GM18519 (cell line): ENCODE results near the gene SREBF2.

Experiments
- ATAC-seq: cut with Tn5 transposase; IDR thresholded peaks from one replicate; pipeline ENCODE4 v1.9.1; 2021; ENCODE audit warnings: mild to moderate bottlenecking, moderate library complexity; ENCODE audit not compliant: unreplicated experiment, low FRiP score

Gene SREBF2

DNA sequence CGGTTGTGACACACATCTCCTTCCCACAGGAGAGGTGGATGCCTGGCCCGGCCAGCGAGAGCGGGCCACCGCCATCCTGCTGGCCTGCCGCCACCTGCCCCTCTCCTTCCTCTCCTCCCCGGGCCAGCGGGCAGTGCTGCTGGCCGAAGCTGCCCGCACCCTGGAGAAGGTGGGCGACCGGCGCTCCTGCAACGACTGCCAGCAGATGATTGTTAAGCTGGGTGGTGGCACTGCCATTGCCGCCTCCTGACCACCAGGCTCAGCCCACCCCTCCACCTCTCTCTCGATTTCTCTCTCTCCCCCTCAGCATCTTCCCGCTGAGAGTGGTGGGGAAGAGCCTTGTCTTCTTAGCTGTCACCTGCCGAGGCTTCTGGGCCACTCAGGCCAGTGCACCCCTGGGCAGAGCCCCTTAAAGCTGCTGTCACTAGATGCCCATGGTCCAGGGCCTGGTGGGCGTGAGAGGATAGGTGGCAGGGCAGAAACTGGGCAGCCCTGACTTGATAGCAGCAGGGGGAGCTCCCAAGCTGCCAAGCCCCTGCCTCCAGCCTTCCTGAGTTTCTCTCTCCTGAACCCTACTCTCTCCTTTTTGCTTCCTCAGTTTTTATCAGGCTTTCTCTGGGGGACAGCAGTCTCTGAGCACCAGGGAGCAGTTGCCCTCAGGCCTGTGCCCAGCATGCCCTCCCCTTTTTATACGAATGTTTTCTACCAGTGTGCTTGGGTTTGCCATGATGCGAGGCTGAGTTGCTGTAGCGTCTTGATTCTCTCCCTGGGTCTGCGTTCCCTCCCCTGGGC is 72.7 kb downstream of the SREBF2 start:
- ATAC-seq, result no peak

DNA sequence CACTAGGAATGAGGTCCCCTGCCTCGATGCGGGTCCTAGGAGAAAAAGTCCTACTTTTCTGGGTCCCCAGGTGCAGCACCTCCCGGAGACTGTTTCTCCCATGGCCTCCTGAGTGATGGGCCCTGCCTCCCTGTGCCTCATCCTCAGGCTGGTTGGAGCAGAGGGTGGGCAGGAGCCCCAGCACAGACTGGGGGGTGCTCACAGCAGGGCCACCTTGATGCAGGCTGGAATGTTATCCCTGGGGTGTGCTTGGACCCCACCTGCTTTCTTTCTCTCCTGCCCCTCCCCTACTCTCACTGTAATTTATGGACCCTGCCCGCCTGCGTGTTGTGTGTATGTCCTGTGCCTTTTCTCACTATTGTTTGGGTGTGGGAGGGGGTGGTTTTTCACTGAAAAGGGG is 73.9 kb downstream of the SREBF2 start:
- ATAC-seq, result no peak

DNA sequence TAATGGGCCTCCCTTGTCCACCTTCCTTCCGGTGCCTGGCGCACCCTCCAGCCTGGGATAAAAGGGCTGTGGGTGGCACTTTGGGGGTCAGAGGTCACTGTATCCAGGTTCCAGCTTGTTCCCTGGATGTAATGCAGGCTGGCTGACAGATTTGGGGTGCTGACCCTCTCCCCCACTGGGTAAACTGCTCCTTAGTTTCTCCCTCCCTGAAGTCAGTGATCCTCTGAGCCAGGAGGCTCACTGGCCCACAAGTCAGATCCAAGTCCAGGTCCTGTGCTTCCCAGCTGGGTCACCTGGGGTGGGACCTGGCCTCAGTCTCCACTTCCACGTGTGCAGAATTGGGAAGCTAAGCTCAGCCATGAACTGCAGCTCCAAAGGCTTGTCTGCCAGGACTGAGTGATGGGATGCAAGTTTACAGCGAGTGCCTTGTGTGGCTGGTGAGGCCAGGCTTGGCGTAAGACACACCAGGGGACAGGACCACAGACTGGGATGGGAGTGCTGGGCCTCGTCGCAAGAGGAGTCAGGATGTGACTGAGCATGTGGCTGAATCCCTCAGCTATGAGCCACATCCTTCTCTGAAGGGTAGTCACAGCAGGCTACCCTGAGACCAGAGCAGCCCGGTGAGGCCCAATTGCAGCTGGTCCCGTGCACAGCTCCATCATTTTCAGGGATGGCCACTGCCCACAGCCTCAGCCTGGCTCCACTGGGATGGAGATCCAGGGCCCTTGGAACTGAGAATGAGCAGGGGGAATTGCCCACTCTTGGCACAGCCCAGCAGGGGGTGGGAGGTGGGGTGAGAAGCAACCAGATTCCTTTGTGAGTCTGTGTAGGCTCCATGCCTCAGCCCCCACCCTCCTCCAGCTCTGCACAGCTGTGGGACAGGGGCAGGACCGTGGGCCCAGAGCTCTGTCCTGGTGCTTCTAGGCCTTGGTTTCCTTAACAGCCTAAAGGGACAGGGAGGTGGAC is 74.8 kb downstream of the SREBF2 start:
- no peak for ATAC-seq

DNA sequence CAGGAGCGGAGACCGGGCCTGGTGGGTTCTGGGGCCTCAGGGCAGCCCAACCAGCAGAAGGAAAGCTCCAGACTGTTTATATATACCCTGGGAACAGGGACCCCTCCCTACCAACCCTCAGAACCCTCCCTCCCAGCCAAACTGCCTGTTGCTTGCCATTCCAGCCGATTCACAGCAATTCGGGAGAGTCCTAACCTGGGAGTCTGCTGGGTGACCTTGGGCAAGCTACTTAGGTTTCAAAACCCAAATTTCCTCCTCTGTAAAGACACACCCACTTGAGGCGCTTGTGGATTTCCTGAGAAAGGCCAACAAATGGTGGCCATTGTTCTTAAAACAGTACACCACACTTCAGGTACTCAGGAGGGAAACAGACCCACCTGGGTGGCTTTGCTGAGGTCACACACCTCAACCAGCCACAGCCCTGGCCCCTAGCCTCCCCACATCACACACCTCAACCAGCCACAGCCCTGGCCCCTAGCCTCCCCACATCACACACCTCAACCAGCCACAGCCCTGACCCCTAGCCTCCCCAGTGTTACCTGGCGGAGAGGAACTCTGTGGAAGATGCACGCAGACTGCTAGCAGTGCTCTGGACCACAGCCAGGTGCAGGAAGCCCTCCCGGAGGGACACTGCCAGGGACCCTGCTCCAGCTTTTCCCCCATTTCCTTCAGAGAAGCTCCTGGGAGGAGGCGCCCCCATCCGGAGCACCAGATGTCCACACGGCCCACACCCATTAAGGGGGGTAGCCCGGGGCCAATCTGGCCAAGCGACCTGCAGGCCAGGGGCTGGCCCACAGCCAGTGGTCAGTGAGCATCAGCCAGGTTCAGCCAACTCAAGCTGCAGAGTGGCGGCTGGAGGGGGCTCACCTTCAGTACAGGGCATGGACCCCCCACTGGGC is 75.8 kb downstream of the SREBF2 start:
- no peak for ATAC-seq

DNA sequence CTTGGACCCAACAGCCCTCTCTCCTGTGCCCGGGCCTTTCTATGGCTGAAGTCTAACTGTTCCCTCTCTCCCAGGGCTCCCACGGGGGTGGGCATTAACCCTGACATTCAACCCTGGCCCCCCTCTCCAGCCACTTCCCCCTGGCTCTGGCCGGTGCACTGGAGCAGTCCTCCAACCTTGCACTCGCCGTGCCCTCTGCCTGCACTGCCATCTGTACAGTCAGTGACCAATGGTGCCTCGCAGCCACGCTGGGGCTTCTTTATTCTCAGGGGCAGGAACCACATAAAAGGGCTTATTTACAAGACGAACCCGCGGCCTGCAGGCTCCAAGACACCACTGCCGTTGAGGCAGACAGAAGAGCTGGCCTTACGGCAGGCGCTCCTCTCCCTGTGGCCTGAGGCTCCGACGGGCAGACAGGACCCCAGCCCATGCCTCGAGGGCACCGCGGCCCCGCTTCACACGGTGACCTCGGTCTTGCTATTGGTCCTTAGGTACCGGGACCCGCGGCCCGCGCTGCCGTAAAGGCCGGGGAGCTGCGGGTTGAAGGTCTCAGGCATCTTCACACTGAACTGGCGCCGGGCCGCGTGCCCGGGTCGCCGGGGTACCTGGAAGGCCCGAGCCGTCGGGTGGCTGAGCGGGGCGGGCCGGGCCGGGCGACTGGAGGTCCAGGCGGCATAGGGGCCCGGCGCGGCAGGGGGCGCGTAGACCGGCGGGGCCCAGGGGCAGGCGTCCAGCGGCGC is 76.6 kb downstream of the SREBF2 start:
- no peak for ATAC-seq

DNA sequence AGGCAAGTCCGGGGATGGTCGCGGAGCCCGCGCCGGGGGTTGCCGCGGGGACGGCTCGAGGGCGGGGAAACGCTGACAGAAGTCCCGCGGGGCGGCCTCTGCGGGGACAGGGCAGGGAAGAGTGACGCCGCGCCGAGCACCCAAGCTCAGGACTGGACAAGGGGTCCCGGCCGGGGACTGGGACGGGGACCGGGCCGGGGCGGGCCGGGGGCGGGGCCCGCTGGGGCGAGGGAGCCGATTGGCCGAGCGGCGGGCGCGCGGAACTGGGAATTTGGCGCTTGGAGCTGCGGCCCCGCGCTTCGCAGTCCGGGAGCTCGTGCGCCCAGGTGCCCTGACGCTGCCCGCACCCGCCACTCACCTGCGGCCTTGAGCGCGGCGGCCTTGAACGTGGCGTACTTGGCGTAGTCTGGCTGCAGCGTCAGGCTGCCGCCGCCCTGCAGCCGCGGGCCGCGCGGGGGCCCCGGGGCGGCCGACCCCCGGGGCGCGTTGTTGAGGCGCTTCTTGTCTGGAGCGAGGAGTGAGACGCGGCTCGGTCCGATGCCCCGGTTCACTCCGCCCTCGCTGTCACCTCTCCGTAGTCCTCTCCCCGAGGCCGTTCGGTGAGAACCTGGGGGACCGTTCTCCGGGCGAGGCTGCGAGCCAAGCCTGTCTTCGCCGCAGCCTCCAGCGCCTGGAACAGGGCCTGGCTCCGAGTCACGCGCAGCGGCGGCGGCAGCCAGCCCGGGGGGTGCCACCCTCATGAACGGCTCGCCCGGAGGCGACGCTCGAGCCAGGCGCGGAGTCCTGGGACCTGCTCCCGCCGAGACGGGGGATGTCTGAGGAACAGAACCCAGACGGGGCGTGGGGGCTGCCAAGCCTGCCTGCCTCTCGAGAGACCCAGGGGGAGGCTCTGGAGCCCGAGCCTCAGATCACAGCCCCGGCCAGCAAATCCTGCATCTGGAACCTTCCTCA is 77.4 kb downstream of the SREBF2 start:
- no peak for ATAC-seq

DNA sequence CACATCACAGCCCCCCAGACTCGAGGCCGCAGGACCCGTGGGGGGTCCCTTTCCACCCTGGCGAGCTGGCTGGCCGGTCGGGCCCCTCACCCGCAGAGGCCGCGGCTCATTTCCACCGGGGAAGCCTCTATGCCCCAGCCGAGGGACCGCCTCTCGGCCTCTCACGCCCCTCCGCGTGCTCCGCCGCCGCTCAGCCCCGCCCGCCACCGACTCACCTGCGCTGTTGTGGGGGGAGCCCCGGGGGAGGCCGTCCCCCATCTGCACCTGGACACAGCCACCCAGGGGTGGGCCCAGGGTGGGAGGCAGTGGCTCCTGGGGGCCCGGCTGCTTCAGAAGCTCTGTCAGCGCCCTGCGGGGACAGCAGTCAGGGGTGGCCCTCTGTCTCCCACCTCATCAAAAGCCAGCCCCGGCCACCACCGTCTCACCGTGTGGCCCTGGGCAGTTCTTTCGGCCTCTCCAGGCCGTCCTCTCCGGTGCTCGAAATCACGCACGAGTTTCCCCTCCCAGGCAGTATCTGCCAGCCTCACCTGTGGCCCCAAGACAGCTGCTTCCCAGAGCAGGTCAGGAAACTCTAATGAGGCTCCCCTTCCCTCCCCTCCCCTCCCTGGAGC is 78.2 kb downstream of the SREBF2 start:
- no peak for ATAC-seq

DNA sequence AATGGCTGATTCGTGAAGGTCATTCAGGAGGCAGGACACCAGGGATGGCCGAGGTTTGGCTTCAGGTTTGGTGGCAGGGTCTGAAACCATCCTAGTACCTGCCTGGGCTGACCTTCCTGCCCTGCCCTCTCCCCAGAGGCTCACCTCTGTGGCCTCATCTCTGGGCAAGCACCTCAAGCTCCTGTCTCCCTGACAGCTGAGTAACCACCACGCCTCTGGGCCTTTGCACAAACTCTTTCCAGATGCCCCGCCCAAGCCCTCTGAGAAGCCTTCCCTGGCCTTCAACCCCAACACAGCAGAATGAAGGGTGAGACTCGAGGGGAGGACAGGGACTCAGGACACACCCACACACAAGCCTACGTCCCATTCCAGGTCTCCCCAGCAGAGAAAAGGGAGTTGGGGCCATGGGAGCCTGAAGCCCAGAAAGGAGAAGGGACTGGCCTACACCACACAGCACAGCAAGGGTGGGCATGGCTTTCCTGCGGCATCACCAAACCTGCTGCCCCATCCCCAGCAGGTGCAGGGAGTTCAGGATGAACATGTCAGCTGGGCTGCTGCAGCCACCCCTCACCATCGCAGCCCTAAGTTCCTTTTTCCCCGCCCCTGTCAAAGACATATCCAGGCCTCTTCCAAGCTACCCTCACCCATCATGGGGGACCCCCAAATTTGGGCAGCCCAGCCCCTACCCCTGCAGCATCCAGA is 79.6 kb downstream of the SREBF2 start:
- ATAC-seq, result no peak

DNA sequence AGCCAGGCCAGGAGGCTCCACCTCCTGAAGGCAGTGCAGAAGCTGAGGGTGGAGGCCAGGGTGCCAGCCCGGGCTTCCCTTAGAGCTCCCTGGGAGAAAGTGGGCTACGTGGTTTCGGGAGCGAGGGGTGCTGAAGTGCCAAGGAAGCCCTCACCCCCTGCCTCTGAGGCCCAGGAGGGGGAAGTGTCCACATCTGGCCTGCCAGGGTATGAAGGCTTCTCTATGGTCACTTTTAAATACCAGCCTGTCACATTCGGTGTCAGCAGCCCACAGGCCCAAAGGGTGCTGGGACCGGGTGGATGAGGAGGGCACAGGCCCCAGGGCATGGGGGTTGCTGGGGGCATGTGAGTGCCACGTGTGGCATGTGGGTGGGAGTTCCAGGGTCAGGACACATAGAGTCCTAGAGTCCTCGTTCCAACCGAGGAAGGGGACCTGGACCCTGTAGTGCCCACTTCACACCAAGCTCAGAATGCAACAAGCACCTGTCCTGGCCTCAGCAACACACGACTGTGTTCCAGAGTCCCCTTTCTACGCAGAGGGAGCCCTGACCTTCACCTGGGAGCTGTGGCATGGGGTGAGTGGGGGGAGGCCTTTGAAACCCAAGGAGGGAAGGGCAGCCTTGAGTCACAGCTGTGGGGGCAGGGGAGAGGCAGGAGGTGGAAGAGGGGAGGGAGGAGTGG is 80.3 kb downstream of the SREBF2 start:
- ATAC-seq, result no peak

DNA sequence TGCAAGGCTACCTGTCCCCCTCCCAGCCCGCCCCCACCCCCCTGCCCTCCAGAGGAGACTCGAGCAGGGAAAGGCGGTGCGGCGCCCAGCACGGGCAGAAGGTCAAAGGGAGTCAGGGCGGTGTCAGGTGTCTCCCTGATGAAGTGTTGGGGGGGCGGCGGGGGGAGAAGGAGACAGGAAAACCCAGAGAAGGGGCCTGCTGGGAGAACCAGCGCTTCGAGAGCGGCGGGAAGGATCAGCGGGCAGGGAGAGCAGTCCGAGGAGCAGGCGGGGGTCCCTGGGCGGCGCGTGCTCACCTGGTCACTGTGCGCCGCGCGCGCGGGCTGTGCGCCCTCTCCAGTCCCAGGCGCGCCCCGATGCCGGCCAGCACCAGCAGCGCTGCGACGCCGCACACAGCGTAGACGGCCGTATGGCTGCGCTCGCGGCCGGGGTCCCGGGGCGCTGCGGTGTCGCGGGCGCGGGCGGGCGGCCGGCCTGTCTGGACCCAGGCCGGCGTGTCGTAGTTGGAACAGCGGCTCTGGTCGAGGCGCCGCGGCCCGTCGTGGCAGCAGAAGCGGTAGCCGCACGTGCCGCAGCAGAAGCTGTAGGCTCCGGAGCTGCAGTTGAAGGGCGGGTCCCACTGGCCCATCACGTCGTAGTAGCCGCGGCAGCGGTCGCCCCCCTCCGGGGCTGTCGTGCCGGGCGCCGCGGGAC is 81.1 kb downstream of the SREBF2 start:
- ATAC-seq, result no peak

DNA sequence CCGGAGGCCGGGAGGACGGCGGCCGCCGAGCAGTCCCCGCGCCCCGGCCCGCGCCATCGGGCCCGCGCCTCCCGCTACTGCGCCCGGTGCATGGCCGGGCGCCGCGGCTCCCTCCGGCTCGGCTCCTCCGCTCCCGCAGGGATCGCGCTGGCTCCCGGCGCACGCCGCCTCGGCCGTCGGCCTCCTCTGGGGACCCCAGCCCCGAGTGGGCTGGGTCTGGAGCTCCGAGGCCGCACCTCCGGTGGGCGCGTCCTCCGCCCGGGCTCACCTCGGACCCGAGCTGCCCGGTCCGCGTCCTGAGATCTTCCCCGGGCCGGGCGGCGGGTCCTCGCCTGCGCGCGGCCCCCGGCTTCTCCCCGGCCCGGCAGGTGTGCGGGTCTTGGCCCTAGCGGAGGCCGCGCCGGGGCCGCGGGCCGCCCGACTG is 81.7 kb downstream of the SREBF2 start:
- no peak for ATAC-seq

DNA sequence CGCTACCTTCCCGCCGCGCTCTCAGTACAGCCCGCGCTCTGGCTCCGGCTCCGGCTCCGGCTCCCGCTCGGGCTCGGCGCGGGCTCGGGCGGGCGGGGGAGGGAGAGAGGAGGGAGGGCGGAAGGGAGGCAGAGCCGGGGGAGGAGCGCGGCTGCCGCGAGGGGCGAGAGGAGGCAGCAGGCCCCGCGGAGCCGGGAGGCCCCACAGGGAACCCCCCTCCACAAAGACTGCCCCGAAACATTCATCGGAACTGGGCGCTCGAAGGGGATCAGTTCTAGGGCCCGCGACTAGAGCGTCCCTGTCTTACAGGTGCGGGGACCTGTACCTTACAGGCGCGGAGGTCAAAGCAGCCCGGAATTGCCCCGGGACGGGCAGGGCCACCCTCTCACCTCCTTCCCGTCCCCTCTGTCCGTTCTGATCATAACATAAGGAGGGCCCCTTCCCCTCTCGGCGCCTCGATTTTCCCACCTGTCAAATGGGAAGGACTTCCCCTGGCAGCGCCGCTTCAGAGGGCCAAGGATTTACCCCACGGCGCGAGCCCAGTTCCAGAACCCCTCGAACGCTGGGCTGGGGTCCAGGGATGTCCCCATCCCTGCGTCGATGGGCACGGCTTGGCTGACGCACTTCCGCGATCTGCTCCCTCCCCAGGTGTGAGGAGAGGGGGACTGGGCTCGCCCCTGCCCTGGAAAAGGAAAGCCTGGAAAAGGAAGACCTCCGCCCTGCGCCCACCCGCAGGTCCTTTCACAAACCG is 82.3 kb downstream of the SREBF2 start, which contains the start of gene SHISA8:
Gene SHISA8, minus strand, starts transcription at position 40 of the 751 bp plus-strand sequence. CDS start 407 bp downstream, outside the sequence.
- no peak for ATAC-seq

DNA sequence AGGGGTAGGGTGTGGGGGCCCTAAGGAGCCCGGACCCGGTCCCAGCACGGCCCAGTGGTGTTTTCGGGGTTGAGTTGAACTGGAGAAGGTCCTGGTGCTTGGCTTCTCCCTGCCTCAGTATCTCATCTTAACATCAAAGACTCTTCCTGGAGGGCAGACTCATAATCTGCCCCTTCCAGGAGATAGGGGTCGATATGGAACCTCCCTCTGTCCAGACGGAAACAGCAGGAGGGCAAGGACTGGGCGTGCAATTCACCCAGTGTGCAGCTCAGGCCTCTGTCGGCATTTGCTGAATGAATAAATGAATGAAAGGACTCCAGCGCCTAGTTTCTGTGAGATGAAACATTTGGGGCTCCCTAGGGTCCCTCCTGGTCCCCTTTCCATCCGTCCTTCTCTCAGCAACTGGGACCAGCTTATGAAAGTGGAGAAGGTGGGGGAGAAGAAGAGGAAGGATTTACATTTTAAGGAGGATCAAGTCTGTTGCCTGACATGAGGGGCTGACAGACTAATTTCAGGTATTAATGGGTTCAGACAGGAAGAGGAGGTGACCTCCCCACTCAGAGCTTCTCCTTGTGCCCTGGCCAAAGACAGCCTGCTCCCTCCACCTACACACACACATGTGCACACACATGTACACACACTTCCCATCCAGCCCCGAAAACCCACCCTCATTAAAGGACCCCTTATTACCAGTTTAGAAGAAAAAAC is 83.0 kb downstream of the SREBF2 start:
- ATAC-seq, result no peak

DNA sequence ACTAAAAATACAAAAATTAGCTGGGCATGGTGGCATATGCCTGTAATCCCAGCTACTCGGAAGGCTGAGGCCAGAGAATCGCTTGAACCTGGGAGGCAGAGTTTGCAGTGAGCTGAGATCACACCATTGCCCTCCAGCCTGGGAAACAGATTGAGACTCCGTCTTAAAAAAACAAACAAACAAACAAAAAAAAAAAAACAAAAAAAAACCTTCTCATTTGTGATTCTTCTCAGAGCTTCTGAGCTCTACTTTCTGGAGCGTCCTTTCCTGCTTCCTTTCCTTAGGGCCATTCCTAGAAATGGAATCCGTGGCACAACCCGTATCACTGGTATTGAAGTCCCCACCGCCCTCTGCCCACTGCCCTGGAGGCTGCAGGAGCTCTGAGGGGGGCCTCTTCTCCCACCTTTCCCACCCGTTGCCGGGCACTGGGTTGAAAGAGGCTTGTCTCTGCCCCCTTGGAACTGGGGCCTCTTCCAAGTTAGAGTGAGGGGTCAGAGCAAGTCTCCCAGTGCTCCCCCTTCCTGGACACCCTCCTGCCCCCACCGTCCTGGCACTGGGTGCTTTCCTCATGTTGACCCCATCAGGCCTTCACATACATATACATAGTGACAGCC is 83.9 kb downstream of the SREBF2 start:
- no peak for ATAC-seq
